Measurements from ENCODE around the gene PPM1H. TPM values are rescaled to one million over a fixed set of nuclear protein-coding genes. Genes with fewer than 3 reads are reported as not detected.
A peak's percentile ranks its signal among the peaks of the same experiment; 100 is the strongest.
"Not testable (repeated sequence)": the region's sequence is repeated elsewhere in the genome, so short reads cannot be mapped to it uniquely, and the experiment has no call there.

The PPM1H gene, protein sequence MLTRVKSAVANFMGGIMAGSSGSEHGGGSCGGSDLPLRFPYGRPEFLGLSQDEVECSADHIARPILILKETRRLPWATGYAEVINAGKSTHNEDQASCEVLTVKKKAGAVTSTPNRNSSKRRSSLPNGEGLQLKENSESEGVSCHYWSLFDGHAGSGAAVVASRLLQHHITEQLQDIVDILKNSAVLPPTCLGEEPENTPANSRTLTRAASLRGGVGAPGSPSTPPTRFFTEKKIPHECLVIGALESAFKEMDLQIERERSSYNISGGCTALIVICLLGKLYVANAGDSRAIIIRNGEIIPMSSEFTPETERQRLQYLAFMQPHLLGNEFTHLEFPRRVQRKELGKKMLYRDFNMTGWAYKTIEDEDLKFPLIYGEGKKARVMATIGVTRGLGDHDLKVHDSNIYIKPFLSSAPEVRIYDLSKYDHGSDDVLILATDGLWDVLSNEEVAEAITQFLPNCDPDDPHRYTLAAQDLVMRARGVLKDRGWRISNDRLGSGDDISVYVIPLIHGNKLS
- 12.4 and 18.9 TPM in 2 replicates for total RNA-seq (2014; rRNA removed; shearing (Covaris generic))

DNA sequence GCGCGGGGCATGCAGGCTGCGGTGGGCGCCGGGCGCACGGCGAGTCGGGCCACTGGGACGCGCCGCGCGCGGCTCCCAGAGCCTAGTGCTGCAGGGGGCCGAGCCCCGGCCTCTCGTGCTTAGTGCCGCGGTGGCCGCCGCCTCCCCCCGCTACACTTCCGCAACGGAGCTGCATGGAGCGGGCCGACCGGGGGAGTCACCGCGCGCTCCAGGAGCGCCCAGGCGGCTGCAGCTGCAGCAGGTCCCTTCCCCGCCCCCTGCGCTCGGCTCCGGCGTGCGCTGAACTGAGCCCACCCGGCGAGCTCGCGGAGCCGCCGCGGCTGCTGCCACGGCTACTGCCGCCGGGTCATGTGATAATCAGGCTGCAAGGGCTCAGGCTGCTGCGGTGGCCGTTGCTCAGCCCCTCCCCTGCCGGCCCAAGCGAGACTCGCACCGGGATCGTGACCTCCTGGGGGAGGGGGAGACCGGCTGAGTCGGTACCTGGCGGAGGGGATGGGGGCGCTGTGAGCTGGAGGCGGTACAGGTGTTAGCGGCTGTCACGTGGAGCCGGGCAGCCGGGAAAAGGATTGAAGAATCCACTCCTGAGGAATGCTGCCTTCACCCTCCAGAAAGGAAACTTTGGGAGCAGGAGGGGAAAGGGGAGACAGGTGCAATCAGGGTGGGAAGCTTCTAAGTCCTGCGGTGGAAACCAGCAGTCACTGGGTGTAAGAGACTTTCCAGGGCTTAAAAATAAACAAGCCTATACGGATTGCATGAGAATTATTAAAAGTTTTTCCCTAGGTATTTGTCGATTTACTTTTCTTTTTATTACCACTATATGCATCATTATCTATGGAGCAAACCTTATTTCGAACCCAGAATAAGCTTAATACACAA lies at the start of gene PPM1H:
TSS of gene PPM1H (minus strand) at position 352 of the 876 bp plus-strand sequence. CDS start 414 bp downstream, outside the sequence.
- DNase-seq (ENCODE audit: low spot score), result peak; percentile 87

DNA sequence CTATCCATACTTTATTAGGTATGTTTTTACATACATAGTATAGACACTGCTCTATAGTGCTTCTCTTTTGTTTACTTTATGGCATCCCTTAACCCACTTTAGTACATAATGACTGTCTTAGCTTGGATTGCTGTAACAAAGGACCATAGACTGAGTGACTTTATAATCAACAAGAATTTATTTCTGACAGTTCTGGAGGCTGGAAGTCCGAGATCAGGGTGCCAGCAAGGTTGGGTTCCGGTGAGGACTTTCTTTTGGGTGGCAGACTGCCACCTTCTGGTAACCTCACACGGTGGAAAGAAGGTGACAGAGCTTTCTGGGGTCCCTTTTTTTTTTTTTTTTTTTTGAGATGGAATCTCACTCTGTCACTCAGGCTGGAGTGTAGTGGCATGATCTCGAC lies 48.6 kb upstream of the PPM1H start:
- DNase-seq (ENCODE audit: low spot score), result peak; percentile 54

DNA sequence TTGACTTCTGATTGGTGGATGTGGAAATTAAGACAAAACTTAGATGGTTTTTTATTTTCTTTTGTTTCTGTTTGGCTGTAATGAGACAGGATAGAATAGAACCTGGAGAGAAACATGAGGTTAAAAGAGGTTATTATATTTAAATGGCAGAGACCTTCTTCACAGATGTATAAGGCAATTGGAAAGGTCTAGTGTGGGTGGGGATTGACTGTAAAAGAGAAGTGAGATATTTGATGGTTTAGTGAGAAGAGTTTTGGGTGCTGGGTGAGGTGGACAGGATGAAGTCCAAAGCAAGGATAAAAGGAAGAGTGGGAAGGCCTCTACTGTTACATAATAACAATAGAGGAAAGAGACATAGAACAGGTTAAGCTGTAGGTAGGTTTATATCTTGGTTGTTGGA lies 43.8 kb upstream of the PPM1H start:
- no peak for DNase-seq (ENCODE audit: low spot score)

DNA sequence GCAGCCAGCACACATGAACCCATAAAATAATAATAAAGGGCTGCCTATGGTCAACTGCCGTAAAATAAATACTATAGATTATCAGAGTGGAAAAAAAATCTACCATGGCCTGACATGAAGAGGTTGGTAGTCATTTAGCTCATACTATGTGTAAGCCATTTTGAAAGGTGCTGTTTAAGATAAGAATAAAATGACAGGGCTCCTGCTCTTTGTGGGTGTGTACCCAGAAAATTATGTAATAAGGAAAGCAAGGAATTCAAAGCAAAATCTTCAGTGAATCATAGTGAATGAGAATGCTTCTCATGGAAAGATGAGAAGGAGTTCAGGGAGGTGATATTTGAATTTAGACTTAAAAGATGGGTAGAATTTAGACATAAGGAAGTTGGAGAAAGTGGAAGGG lies 42.9 kb upstream of the PPM1H start:
- DNase-seq (ENCODE audit: low spot score), result no peak

DNA sequence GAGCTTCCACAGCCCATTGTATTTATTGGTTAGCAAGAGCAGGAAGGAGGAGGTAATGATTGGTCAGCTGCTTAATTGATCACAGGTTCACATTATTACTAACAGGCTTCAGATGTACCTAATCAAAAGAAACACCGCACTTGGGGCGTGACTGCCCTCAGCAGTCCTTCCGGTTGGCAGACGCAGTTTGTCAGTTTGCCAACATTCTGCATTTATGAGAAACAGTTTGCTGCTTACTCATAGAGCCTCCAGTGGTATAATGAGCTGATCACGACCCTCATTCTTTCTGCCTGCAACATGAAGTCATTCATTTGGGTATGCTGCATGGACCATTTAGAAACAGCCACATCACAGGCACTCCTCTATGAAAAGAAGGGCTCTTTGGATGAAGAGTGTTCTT lies 42.5 kb upstream of the PPM1H start:
- peak; percentile 73 for DNase-seq (ENCODE audit: low spot score)

DNA sequence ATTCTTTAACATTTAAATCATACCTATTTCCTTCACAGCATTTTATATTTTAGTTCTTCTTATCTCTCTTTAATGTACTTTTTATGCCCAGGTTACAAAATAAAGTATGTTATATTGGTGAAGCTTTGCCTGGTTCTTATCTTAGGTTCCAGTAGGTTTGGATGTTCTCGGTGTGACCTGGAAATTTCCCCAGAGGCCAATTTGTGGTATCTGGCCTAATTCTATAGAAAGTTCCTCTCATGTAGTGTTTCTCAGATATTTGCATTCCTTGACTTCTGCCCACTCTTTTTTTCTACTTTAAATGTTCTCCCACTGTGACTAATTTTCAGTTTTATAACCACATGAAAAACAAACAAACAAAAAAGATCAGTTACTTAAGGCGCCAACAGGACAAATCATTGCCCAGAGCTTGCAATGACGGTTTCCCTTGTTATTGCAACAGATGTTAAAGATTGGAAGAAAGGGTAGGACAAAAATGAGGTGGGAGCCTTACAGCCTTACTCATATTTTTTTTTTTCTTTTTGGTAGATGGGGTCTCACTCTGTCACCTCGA lies 41.2 kb upstream of the PPM1H start:
- no peak for DNase-seq (ENCODE audit: low spot score)

DNA sequence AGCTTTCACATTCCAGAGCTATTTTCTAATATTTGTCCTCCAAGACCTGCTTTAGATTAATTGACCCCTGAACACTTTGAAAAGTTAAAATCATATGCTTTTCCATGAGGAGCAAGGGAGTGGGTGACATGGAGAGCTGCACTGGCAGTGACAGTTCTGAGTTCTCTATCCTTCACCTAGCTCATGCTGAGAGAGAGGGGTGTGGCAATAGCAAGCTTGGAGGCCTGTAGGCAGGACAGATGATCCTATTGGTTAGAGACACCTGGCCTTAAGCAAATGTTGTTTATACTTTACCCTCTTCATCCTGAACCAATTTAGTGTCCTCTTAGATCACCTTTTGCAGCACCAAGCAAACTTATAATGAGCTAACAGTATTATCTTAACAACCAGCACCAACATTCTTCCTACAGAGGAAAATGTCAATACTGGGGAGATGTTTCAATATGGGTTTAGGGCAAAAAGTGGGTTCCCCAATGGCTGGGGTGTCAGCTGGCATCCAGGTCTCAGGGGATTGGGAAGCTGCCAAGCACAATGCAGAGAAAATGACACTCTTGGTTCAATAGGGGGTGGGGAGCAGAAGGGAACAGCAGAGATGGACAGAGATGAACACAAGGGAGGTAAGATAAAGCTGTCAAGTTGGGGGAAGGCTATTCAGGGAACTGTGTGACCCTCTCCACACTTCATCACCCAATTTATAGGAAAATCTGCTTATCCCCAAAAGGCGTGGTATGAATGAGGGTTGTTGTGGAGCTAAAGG lies 37.0 kb upstream of the PPM1H start:
- no peak for DNase-seq (ENCODE audit: low spot score)

DNA sequence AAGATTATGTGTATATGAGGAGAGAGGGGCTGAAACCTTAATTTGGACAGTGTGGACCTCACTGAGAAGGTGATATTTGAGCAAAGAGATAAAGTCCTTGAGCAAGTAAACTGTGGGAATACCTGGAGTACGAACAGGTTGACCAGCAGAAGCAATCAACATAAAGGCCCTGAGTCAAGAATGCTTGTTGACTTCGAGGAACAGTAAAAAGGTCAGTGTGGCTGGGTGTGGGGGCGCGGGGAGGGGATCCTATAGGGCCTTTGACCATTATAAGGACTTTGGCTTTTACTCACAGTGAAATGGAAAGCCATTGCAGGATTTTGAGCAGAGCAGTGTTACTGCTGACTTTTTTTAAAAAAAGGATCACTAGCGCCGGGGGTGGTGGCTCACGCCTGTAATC lies 34.7 kb upstream of the PPM1H start:
- DNase-seq (ENCODE audit: low spot score), result no peak

DNA sequence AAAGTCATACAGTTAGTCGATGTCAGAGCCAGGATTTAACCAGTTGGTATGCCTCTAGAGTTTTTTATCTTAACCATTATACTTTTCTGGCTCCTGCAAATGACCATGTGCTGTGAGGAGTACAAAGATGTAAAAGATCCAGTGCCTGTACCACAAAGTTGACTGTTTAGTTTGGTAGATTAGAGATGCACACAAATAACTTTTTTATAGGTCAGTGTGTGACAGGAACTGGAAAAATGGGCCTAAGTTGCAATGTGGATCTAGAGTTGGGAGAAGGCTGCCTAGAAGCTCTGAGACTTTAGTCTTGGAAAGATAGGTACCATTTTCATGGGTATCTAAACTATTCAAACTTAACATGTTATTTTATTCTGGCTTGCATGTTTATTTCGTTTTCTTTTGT lies 32.8 kb upstream of the PPM1H start:
- peak; percentile 14 for DNase-seq (ENCODE audit: low spot score)

DNA sequence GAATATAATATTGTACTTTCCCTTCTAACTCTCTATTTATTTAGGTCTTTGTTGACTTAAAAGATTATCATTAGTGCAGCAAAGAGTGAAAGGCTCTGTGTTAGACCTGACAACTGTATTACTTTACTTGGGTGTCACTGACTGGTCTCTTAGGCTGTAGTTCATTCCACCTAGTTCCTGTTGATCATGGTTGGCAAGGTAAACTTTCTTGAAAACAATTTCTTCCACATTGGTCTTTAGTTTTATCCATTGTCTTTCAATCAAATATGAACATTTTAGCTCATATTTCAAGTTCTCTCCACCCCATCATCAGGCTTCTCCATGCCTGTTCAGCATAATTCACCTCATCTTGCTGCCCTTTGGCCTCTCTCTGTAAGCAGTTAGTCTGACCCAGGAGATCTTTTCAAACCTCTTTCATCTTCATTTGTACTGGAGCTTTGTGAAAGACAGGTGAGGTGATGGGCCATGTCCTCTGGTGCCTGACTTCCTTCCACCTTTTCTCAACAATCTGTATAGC lies 32.1 kb upstream of the PPM1H start:
- DNase-seq (ENCODE audit: low spot score), result peak; percentile 75

DNA sequence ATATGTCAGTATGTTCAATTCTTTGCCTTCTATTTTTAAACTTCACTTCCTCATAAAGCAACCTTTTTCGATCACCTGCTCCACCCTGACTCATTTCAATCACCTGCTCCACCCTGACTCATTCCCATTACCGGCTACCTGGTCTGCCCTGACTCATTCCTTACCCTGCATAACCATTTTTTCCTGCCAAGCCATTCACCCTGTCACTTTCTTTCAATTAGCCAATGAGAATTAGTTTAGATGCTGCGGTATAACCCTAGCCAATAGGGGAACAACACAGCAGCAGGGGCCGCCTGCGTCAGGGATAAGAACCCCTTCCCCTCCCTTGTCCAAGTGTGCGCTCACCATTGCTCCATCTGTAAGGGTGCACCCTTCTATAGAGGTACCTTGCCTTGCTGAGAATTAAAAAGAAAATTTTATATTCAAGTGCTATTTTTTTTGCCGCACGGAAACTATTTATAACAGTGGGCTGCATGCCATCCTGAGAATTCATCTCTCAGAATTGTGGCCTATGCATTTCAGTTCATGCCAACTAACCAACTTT lies 31.6 kb upstream of the PPM1H start:
- DNase-seq (ENCODE audit: low spot score), result peak; percentile 84

DNA sequence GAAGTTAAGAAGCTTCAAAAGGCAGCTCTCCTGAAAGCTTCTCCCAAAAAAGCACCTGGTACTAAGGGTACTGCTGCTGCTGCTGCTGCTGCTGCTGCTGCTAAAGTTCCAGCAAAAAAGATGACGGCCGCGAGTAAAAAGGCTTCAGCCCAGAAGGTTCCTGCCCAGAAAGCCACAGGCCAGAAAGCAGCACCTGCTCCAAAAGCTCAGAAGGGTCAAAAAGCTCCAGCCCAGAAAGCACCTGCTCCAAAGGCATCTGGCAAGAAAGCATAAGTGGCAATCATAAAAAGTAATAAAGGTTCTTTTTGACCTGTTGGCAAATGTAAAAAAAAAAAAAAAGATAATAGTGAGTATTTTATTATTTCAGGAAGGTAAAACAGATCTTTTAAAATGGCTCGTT lies 30.8 kb upstream of the PPM1H start:
- DNase-seq (ENCODE audit: low spot score), result not testable (repeated sequence)

DNA sequence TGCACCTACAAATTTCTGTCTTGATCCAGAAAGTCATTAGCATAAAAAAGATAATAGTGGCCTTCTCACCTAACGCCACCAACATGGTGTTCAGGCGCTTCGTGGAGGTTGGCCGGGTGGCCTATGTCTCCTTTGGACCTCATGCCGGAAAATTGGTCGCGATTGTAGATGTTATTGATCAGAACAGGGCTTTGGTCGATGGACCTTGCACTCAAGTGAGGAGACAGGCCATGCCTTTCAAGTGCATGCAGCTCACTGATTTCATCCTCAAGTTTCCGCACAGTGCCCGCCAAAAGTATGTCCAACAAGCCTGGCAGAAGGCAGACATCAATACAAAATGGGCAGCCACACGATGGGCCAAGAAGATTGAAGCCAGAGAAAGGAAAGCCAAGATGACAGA lies 30.3 kb upstream of the PPM1H start:
- not testable (repeated sequence) for DNase-seq (ENCODE audit: low spot score)

DNA sequence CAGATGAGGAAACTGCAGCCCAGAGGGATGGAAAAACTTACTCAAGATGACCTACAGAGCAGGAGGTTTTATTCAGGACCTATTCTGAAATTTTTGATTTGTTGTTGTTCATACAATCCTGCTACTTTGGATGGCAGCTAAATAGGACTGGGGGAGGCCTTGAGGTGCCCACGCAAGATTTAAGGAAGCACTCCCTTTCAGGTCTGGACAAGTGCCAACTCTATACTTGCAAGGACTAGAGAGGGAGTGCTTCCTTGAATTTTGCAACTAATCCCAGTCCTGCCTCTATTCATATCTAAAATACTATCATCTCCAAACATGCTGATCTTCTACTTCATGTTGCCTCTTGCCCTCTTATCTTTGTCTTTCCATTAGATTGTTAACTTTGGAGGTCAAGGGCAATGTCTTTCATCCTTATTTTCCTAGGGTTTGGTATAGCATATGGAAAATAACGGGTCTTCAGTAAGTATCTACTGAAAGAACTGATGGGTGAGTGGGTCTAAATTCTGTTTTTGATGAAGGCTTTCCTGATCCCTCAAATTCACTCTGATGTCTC lies 28.6 kb upstream of the PPM1H start:
- DNase-seq (ENCODE audit: low spot score), result no peak

DNA sequence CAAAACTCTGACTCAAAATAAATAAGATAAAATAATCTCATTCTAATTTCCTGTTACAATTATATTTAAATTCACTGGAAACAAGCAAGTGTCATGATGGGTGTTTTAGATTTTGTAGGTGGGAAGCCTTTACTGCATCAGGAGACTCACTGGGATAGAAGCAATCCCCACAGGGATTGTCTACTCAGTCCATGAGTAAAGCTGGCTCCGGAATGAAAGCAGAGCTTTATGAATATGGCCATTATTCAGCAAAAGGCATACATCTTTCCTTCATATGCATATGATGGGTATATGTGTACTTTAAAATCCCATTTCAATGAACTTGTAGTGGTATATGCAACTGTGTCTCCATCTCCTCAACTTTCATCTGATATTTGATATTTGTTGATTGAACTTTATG lies 25.4 kb upstream of the PPM1H start:
- no peak for DNase-seq (ENCODE audit: low spot score)

DNA sequence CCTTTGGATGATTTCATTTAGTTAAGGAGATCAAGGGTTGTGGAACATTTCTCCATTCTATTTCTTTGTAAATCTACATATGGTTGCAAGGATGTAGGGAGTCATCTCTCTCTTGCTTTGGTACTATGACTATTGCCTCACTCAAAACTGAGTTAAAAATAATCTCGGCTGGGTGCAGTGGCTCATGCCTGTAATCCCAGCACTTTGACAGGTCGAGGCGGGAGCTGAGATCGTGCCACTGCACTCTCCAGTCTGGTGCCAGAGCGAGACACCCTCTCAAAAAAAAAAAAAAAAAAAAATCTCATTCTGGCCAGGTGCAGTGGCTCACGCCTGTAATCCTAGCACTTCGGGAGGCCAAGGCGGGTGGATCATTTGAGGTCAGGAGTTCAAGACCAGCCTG lies 24.8 kb upstream of the PPM1H start:
- no peak for DNase-seq (ENCODE audit: low spot score)

DNA sequence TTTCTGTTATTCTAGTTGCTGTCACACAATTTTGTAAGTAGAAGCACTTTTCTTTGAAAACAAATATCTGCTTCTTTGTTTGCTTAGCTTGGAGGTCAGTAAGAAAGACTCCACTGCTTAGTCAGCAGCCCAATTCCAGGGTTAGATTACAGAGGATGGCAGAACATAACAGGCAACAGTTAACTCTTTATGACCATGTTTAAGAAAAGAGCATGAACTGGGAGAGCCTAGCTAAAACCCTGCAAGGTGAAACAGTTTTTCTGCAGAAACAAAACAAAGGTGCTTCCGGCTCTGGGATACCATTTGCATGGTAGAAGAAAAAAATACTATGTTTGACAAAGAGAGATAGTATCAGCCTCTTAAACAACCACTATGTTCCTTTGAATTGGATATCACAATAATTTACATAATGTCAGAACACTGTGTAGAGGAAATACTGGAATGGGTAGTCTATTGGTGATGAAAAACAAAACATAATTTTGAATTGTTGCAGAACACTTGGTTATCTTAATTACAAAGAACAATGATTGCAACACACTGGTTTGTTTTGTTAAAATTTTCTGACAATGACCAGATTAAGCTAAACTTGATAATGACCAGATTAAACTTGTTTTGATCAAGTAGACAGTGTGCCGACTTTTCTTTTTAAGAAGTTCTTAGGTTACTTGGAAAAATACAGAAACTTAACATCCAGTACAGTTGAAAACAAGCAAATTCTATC lies 22.4 kb upstream of the PPM1H start:
- DNase-seq (ENCODE audit: low spot score), result no peak

DNA sequence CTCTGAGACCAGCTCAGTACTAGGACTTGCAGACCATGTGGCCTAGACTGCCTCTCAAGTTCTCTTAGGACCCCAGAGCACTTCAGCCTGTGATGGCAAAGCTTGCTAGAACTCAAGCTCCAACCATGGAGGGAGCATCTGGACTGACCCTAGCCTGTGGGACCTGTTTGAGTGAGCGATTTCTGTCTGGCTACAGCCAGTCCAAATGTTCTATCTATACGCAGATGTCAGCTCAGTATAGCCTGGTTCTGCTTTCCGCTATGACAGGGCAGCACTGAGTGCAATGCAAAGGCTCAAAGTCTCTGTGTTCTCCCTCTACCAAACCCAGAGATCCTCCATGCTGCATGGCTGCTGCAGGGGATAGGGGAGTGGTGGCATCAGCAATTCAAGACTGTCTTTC lies 20.7 kb upstream of the PPM1H start:
- no peak for DNase-seq (ENCODE audit: low spot score)

DNA sequence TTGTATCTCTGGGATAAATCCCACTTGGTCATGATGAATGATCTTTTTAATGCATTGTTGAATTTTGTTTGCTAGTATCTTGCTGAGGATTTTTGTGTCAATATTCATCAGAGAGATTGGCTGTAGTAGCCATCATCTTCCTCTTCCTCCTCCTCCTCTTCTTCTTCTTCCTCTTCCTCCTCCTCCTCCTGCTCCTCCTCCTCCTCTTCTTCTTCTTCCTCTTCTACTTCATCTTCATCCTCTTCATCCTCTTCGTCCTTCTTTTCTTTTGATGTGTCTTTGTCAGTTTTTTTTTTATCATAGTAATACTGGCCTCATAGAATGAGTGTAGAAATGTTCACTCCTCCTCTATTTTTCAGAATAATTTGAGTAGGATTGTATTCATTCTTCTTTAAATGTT lies 15.4 kb upstream of the PPM1H start:
- DNase-seq (ENCODE audit: low spot score), result no peak

DNA sequence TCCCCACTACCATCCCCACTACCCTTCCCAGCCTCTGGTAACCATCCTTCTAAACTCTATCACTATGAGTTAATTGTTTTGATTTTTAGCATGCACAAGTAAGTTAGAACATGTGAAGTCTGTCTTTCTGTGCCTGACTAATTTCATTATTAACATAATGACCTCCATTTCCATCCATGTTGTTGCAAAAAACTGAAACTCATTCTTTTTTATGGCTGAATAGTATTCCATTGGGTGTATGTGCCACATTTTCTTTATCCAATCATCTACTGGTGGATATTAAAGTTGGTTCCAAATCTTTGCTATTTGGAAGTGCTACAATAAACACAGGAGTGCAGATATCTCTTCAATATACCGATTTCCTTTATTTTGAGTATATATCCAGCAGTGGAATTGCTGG lies 13.2 kb upstream of the PPM1H start:
- DNase-seq (ENCODE audit: low spot score), result no peak

All from HT-29 (cell line).